Uterus (tissue), 4 donors: ENCODE results near the gene SPON1. TPM values are rescaled to one million over a fixed set of nuclear protein-coding genes. Genes with fewer than 3 reads are reported as not detected.

Source experiments
- DNase-seq, 2 donors: peaks; one replicate each; pipeline ENCODE4 v3.0.0-alpha.2; 2019 to 2020
- H3K27ac ChIP-seq, 2 donors: fragments of 200-600 bp; sonication (generic); 1 replicate in 1 of 2; 2 replicates in 1 of 2; pipeline ENCODE4 v1.5.1; 2016 to 2018
- H3K27me3 ChIP-seq, 2 donors: fragments of 200-600 bp; sonication (generic); one replicate each; pipeline ENCODE4 v1.5.1; 2018 to 2019; ENCODE audit warnings: control low read depth in 1 of 2
- H3K36me3 ChIP-seq, 2 donors: fragments of 200-600 bp; sonication (generic); one replicate each; pipeline ENCODE4 v1.5.1; 2019; ENCODE audit warnings: control low read depth in 1 of 2
- H3K4me1 ChIP-seq, 2 donors: fragments of 200-600 bp; sonication (generic); one replicate each; pipeline ENCODE4 v1.5.1; 2018 to 2019; ENCODE audit warnings: control low read depth in 1 of 2
- H3K4me3 ChIP-seq, 2 donors: fragments of 200-600 bp; sonication (generic); 1 replicate in 1 of 2; 2 replicates in 1 of 2; pipeline ENCODE4 v1.5.1; 2018 to 2019; ENCODE audit warnings: mild to moderate bottlenecking in 1 of 2
- H3K9me3 ChIP-seq, 2 donors: fragments of 200-600 bp; sonication (generic); one replicate each; pipeline ENCODE4 v1.5.1; 2019; ENCODE audit warnings: control low read depth in 1 of 2
- CTCF ChIP-seq, 4 experiments: fragments of 200-600 bp in 2 of 4; fragments of 450-650 bp in 2 of 4; sonication (generic) in 2 of 4; IDR thresholded peaks; one replicate each; pipeline ENCODE4 v1.5.1; 2016 to 2019; ENCODE audit warnings: antibody characterized with exemption in 4 of 4, mild to moderate bottlenecking in 2 of 4, moderate library complexity in 1 of 4
- POLR2A ChIP-seq, 2 donors: fragments of 450-650 bp; IDR thresholded peaks; one replicate each; pipeline ENCODE4 v1.6.1; 2016; ENCODE audit warnings: antibody characterized with exemption in 2 of 2, mild to moderate bottlenecking in 1 of 2, moderate library complexity in 1 of 2
- intact Hi-C: fragments of 100-400 bp; cut with DNase I; formaldehyde crosslinking; loops from one replicate; pipeline ENCODE4 v1.15.1; 2023; ENCODE audit warnings: low total_unique reads
- total RNA-seq, 4 donors: library from RNA; depleted of rRNA in 3 of 4; stranded (reverse); fragments of >200 nt in 3 of 4; gene quantifications; one replicate each; pipeline versions ENCODE4 v1.1.0 to v1.2.4, GENCODE V29; 2014 to 2023
- donor health status: DM: yes; HTN: yes; CAD: no.

Gene SPON1
- total RNA-seq, 4 donors from 2014 or later, result 18.8 to 139 (median 28.8) TPM

- Histone ChIP-seq H3K27me3 (no peaks in the 10 kb centered on the region), H3K36me3 (no peaks in the 10 kb centered on the region), H3K27ac (no peak overlapping the region), H3K4me3 (no peak overlapping the region), H3K4me1 (no peaks in the 10 kb centered on the region), H3K9me3 (no peaks in the 10 kb centered on the region)
- DNase-seq, result no peak
- intact Hi-C loops, result no loop called here
- TF ChIP-seq CTCF (IDR thresholded peaks at IDR 0.05), result no peak
- TF ChIP-seq POLR2A (IDR thresholded peaks at IDR 0.05), result no peak
Observed at GRCh38 chr11:14224395-14224794, 261.9 kb downstream of the SPON1 start.

- no peak overlapping the region for H3K27ac ChIP-seq
- no peaks in the 10 kb centered on the region for H3K27me3 ChIP-seq
- TF ChIP-seq CTCF (IDR thresholded peaks at IDR 0.05) (no peak), POLR2A (IDR thresholded peaks at IDR 0.05) (no peak)
- no peaks in the 10 kb centered on the region for H3K36me3 ChIP-seq
- H3K9me3 ChIP-seq, result no peaks in the 10 kb centered on the region
- intact Hi-C loops, result no loop called here
- H3K4me1 ChIP-seq, result no peaks in the 10 kb centered on the region
- H3K4me3 ChIP-seq, result no peak overlapping the region
- no peak for DNase-seq
Observed at GRCh38 chr11:14225666-14226065, 263.1 kb downstream of the SPON1 start.

GRCh38 chr11:14228356-14228755 is 265.8 kb downstream of the SPON1 start:
- TF ChIP-seq CTCF (IDR thresholded peaks at IDR 0.05), result no peak
- TF ChIP-seq POLR2A (IDR thresholded peaks at IDR 0.05), result no peak
- H3K4me3 ChIP-seq, result no peak overlapping the region
- intact Hi-C loops, result no loop called here
- no peaks in the 10 kb centered on the region for H3K9me3 ChIP-seq
- no peak for DNase-seq
- H3K27me3 ChIP-seq, result no peaks in the 10 kb centered on the region
- H3K4me1 ChIP-seq, result no peaks in the 10 kb centered on the region
- no peaks in the 10 kb centered on the region for H3K36me3 ChIP-seq
- H3K27ac ChIP-seq, result no peak overlapping the region

DNA sequence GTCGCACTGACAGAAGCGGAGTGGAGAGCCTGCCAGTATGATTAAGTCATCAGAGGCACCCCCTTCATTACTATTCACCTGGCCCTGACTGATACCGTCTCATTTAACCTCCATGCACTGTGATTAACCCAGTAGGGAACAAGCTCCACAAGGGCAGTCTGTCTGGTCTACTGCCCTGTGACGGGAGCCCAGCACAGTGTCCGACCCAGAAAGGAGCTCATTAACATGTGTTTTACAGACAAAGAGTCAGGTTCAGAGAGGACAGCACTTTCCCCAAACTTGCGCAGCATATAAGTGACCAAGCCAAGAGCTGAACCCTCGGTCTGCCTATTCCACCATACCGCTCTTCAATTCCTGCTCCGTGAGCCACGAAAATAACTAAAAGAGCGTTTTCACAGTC is 266.9 kb downstream of the SPON1 start:
- no peaks in the 10 kb centered on the region for H3K9me3 ChIP-seq
- H3K36me3 ChIP-seq, result no peaks in the 10 kb centered on the region
- H3K27ac ChIP-seq, result no peak overlapping the region
- H3K4me3 ChIP-seq, result no peak overlapping the region
- intact Hi-C loops, result no loop called here
- TF ChIP-seq CTCF (IDR thresholded peaks at IDR 0.05) (no peak), POLR2A (IDR thresholded peaks at IDR 0.05) (no peak)
- no peaks in the 10 kb centered on the region for H3K4me1 ChIP-seq
- no peak for DNase-seq
- H3K27me3 ChIP-seq, result no peaks in the 10 kb centered on the region

- Histone ChIP-seq H3K36me3 (no peaks in the 10 kb centered on the region), H3K27ac (no peak overlapping the region), H3K4me1 (no peaks in the 10 kb centered on the region), H3K9me3 (no peaks in the 10 kb centered on the region), H3K4me3 (no peak overlapping the region), H3K27me3 (no peaks in the 10 kb centered on the region)
- TF ChIP-seq POLR2A (IDR thresholded peaks at IDR 0.05) (no peak), CTCF (IDR thresholded peaks at IDR 0.05) (no peak)
- intact Hi-C loops, result no loop called here
- no peak for DNase-seq
Observed at GRCh38 chr11:14230407-14230806, 267.9 kb downstream of the SPON1 start.
